ENCODE measurements around the gene NDUFB11.
"Not testable (repeated sequence)": the region's sequence is repeated elsewhere in the genome, so short reads cannot be mapped to it uniquely, and the experiment has no call there.

NDUFB11 gene

DNA sequence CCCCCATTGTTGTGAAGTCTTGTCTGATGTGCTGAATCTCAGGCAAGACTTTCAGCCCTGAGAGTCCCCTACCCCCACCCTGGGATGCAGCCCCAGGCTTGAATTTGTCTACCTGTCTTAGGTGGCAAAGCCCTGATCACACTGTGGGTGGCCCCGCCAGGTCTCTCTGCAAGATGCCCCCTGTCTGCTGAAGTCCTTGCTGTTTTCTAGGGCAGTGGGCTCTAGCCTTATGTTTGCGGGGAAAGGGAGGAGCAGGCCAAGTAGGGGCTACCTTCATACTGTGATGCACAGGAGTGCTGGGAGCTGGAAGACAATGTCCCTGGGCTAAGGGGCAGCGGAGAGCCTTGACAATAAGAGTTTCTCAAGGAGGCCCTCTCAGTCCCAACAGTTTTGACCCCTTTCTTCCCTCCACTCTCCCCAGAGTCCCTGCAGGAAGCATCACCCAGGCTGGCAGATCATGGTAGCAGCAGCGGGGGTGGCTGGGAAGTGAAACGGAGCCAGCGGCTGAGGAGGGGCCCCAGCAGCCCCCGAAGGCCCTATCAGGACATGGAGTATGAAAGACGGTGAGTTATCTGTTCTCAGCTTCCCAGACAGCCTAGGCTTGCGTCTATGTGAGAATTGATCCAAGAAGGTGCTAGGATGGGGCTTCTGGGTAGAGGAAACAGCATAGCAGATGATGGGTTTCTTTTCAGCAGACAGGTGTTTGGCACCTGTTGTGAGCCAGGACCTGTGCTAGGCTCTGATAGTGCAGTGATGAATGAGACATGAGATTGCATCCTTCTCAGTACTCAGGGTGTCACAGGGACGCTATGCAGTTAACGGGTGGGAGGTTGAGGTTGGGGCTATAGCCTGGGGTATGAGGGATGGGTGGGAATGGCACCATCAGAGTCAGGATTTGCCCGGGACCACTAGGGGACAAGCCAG lies 2.7 kb upstream of the NDUFB11 start:
- no peak for DNase-seq (ENCODE audit: low read depth in 2 of 2)

DNA sequence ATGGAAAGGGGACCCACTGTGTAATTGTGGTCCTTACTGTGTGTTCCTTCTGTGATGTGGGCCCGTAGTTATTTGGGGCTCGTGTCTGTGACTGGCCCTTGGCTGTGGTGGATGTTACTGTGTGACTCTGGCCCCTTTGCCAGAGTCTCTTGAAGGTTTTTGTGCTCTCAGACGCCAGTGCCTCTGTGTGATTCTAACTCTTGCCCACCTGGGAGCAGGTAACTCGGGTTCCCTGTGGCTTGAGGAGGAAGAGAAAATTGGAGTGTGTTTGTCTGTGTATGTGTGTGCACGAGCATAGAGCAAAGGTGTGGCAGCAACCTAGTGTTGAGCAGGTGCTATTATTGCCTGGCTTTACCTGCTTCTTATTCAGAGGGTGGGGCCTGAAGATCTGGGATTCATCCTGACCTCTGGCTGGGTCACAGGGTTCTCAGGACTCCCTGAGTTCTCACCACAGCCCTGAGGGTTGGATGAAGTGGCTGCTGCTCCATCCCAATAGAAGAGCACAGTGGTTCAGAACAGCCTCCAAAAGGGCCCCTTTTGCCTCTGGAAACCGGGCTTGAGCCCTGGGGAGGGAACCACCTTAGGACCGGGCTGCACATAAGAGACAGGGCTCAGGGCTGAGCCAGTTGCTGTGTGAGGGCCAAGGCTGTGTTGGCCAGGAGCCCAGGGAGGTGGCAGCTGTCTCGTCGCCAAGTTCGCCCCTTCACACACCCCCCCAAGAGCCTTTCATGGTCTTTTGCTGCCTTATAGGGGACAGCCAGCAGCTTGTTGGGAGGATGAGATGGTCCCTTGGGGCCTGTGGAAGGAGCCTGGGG lies 1.8 kb upstream of the NDUFB11 start:
- no peak for DNase-seq (ENCODE audit: low read depth in 2 of 2)

DNA sequence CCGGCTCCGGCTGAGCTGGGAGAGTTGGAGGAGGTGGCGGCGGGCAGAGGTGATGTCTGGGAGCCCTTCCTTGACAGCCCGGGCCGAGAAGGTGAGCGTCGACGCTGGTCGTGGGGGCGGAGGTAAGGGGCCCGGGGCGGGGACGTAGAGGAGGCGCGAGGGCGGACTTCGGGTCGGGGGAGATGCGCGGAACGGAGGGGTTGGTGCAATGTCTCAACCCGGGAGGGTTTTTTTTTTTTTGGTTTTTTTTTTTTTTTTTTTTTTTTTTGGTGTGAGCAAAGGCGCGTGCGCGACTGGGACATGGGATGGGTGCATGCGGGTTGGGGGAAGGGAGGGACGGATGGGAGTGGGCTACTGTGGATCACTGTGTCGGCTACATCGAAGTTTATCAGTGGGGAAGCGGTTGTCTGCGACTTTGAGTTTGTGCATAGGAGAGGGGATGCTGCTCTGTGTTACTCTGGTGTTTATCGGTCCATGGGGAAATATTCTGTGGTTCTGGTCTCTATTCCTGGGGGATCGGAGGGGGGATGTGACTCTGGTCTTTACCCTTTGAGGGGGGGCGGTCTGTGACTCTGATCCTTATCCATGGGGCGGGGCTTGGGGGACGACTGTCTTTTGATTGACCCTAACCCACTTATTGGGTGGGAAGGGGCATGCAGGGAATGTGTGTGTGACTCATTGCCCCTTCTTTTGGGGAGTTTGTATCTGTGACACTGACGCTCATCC lies 1.1 kb upstream of the NDUFB11 start:
- DNase-seq (ENCODE audit: low read depth in 2 of 2) = no peak

DNA sequence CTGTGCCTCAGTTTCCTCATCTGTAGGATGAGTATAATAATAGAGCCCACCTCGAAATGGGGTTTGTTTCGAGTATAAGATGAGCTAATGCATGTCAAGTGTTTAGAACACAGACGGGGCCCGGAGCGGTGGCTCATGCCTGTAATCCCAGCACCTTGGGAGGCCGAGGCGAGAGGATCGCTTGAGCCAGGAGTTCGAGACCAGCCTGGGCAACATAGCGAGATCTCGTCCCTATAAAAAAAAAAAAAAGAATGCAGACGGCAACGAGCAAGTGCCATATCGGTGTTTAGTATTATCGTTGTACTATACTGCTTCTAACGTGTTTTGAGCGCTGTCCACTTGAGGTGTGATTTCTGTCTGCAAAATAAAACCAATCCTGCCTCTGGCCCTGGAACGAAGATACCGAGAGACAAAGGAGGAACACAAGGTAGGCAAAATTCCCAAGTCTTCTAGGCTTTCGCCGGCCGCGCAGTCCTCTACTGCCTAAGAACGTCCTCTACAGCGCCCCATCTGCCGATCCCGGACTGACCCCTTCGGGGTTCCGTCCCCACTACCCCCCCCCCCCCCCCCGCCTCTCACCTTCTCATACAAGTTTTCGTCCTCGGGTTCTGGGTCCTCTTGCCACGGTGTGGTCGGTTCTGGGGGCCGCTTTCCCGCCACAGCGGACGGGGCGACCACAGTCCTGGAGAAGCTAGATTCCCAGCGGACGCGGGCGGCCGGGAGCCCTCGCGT lies 442 bp downstream of the NDUFB11 start:
- DNase-seq (ENCODE audit: low read depth in 2 of 2) = peak in 1 of 2 donors; percentile 3

DNA sequence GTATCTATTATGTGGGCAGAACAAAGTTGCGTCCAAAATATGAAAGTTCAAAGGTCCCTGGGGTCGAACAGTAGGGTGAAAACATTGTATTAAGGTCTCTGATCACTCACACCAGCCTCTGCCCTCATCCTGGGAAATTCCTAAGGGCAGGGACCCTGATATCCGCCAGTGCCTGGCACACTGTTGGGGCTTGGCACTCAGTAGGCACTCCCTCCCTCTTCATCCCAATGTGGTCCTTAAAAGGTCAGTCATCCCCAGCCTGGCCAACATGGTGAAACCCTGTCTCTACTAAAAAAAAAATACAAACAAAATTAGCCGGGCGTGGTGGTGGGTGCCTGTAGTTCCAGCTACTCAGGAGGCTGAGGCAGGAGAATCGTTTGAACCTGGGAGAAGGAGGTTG lies 6.3 kb downstream of the NDUFB11 start:
- no peak for DNase-seq (ENCODE audit: low read depth in 2 of 2)

DNA sequence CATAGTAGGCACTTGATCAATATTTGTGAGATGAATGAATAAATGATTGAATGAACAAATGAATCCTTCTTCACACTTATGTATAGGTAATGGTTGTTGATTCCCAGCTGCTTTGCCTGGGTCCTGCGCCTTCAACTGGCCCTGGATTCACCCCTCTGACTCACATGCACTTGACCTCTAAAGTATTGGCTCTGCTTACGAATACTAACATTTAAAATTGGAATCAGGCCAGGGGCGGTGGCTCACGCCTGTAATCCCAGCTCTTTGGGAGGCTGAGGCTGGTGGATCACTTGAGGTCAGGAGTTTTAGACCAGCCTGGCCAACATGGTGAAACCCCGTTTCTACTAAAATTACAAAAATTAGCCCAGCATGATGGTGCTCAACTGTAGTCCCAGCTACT lies 8.9 kb downstream of the NDUFB11 start:
- DNase-seq (ENCODE audit: low read depth in 2 of 2) = not testable (repeated sequence)

DNA sequence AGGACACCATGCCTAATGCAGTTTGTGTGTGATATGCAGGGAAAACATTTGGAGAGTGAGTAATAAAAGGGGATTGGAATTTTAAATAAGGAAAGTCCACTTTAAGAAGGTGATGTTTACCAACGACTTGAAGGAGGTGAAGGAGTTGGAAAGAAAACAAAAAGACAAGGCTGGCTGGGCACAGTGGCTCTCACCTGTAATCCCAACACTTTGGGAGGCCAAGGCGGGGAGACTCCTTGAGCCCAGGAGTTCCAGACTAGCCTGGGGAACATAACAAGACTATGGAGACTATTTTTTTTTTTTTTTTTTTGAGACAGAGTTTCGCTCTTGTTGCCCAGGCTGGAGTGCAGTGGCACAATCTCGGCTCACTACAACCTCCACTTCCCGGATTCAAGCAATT lies 11.0 kb downstream of the NDUFB11 start:
- DNase-seq (ENCODE audit: low read depth in 2 of 2) = no peak

DNA sequence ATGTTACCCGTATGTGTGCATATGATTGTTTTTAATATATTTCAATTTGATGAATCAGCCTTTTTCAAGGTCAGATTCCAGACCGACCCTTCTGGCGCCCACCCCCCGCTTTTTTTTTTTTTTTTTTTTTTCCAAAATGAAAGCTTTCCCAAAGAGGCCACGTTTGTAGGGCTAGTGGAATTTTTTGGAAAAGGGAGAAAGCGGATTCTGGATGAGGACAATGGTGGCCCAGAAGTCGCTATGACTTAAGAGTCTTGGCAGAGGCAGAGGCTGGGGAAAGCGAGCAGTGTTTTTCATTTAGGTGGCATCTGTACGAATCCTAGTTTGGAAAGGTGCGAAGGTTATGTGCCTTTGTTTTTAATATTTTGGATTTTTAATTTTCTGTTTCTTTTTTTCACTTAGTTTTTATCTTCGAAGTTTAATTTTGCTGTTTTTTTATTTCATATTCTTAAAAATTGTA lies 14.6 kb downstream of the NDUFB11 start:
- no peak for DNase-seq (ENCODE audit: low read depth in 2 of 2)

DNA sequence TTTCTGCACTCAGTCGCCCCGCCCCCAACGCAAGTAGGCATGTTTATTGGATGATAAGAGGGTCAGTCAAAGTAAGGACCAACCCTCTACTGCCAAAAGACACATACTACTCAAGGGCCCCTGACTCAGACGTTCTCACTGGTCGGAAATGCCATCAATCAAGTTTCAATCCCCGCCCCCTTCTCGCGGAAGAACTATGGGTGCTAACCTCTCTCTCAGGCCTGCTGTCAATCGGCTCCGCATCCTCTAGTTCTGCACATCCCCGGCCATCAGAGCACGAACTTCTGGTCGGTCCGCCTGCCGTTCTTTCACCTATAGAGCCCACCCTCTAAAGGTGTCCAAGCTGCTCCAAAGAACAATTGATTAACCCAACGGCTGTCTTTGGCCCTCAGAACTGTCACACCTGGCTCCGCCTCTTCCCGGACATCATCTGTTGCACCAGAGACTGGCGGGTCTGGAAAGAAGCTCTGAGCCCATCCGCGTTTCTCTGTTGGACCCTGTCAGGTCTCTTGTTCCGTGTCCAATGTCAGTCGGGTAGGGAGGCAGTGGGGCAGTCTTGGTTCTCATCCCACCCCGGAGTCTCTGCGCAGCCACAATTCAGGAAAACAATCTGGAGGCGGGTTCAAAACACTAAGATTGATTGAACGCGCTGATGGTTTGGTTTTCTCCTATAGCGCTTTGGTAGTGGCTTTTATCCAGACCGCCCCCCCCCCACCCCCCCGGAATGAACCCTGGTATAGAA lies 15.2 kb downstream of the NDUFB11 start:
- DNase-seq (ENCODE audit: low read depth in 2 of 2) = peak; percentile 67 to 72

DNA sequence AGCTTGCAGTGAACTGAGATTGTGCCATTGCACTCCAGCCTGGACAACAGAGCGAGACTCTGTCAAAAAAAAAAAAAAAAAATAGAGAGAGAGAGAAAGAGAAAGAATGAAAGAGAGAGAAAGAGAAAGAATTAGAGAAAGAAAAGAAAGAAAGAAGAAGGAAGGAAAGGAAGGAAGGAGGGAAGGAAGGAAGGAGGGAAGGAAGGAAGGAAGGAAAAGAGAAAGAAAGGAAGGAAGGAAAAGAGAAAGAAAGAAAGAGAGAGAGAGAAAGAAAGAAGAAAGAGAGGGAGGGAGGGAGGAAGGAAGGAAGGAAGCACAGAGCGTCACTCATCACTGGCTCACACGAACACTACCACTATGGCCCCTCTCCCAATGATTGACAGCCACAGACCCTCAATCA lies 20.0 kb downstream of the NDUFB11 start:
- DNase-seq (ENCODE audit: low read depth in 2 of 2) = not testable (repeated sequence)

DNA sequence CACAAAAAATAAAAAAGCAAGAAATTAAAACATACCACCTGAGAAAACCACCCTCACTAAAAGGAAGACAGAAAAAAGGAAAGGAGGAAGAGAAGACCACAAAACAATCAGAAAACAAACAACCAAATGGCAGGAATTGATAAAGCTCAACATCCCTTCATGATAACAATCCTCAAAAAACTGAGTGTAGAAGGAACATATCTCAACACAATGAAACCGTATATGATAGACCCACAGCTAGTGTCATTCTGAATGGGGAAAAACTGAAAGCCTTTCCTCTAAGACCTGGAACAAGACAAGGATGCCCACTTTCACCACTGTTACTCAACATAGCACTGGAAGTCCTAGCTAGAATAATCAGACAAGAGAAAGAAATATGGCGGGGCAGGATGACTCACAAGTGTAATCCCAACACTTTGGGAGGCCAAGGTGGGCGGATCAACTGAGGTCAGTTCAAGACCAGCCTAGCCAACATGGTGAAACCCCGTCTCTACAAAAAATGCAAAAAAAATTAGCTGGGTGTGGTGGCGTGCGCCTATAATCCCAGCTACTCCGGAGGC lies 27.9 kb downstream of the NDUFB11 start:
- DNase-seq (ENCODE audit: low read depth in 2 of 2) = not testable (repeated sequence)

DNA sequence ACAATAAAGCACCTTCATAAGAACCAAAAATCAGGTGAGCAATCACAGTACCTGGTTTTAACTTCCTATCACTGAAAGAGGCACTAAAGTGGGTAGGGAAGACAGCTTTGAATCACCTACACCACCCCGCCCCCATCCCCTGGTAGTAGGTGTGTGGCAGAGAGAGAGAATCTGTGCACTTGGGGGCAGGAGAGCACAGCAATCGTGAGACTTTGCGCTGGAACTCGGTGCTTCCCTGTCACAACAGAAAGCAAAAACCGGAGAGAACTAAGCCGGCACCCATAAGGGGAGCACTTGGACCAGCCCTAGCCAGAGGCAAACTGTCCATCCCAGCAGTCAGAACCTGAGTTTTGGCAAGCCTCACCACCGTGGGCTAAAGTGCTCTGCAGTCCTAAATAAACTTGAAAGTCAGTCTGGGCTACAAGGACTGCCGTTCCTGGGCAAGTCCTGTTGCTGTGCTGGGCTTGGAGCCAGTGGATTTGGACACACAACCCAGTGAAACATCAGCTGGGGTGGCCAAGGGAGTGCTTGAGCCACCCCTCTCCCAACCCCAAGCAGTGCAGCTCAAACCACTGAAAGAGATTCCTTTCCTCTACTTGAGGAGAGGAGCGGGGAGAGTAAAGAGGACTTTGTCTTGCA lies 32.1 kb downstream of the NDUFB11 start:
- DNase-seq (ENCODE audit: low read depth in 2 of 2) = no peak

DNA sequence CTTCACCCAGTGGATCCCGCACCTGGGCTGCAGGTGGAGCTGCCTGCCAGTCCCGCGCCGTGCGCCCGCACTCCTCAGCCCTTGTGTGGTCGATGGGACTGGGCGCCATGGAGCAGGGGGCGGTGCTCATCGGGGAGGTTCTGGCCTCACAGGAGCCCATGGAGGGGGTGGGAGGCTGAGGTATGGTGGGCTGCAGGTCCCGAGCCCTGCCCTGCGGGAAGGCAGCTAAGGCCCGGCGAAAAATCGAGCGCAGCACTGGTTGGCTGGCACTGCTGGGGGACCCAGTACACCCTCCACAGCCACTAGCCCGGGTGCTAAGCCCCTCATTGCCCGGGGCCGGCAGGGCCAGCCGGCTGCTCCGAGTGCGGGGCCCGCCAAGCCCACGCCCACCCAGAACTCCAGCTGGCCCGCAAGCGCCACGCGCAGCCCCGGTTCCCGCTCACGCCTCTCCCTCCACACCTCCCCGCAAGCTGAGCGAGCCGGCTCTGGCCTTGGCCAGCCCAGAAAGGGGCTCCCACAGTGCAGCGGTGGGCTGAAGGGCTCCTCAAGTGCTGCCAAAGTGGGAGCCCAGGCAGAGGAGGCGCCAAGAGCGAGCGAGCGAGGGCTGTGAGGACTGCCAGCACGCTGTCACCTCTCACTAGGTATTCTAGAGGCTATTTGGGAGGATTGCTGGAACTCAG lies 33.4 kb downstream of the NDUFB11 start:
- DNase-seq (ENCODE audit: low read depth in 2 of 2) = not testable (repeated sequence)

DNA sequence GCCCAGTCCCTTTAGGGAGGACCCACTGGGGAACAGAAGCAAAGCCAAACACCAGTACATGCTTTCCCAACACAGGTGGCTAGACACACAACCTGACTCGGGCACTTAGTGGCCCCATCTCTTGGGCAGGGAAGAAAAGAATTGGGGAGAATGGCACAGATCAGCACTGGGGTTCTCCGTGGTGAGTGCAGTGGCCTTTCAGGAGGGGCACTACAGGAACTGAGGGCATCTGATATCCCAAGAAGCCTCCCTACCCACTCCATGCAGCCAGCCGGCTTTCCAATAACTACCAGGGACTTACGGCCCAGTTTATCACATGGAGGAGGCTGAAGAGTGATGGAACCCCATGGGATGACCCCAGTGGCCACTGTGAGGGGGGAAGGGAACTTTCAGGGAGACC lies 43.3 kb downstream of the NDUFB11 start:
- DNase-seq (ENCODE audit: low read depth in 2 of 2) = no peak

DNA sequence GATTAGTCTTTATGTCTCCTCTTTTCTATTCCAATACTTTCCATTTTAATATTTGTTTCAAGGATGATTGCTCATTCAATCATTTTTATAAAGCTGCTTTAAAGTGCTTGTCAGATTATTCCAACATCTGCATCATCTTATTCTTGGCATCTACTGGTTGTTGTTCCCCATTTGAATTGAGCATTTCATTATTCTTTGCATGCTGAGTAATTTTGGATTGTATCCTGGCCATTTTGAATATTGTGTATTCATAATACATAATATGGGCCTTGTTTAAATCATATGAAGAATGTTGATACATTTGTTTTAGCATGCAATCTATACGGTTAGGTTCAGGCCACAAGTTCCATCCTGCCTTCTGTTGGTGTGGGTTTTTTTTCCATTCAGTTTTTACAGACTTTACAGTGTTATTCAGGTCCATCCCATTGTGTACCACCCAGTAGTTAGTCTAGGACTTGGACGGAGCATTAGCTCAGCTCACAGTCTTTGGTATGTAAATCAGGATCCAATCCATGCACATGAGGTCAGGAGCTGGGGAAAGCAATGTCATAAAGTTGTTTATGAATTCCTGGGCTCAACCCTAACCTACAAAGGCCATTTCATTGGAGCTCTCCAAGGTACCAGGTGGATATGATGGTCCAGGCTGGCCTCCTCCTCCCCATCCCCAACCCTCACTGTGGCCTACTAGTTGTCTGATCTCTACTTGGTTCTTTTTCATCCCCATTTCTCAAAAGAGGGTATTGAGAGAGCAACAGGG lies 46.0 kb downstream of the NDUFB11 start:
- no peak for DNase-seq (ENCODE audit: low read depth in 2 of 2)

DNA sequence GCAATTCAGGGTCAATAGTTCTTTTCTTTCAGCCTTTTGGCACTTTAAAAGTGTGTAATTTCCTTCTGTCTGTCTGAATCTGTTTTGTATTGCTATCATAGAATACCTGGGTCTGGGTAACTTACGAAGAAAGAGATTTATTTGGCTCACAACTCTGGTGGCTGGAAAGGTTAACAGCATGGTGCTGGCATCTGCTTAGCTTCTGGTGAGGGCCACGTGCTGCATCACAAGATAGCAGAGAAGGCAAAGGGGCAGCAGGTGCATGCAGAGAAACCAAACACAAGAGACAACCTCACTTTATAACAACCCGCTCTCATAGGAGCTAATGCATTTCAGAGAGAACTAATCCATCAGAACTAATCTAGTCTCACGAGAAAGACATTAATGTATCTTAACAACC lies 47.5 kb downstream of the NDUFB11 start:
- no peak for DNase-seq (ENCODE audit: low read depth in 2 of 2)

DNA sequence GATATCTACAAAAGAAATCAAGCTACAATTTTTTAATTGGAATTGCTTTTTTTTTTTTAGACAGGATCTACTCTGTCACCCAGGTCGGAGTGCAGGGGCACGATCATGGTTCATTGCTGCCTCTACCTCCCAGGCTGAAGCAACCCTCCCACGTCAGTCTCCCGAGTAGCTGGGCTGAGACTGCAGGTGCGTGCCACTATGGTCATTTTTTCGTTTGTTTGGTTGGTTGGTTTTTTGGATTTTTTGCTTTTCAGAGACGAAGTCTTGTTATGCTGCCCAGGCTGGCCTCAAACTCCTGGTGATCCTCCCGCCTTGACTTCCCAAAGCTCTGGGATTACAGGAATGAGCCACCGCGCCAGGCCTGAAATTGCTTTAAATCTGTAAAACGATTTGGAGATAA lies 50.6 kb downstream of the NDUFB11 start:
- DNase-seq (ENCODE audit: low read depth in 2 of 2) = no peak

DNA sequence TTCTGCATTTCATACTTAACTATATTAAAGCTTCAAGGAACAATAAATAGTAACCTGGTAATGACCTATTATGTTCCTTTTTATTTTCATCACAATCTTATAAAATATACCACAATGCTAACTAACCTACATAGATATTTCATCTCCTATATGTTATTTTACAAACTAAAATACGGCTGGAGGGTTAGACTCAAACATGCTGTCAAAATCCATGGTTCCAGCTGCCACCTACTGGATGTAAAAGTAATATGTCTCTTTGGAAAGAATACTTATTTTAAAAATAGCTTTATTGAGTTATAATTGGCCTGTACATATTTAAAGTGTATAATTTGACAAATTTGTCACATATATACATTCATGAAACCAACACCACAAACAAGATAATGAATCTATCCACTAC lies 51.3 kb downstream of the NDUFB11 start:
- no peak for DNase-seq (ENCODE audit: low read depth in 2 of 2)

Measured in stimulated activated CD8-positive, alpha-beta memory T cell treated with anti-CD3 and anti-CD28 coated beads, Interleukin-15, amount 100 ng/mL, for 4 hours (primary cell).